Osteoblast (primary cell): ENCODE results near the gene EVI5L. TPM values are rescaled to one million over a fixed set of nuclear protein-coding genes. Genes with fewer than 3 reads are reported as not detected.

ENCODE experiments used
- DNase-seq: peaks from one replicate; pipeline ENCODE4 v3.0.0; 2011; ENCODE audit warnings: low spot score, mixed read lengths; ENCODE audit not compliant: insufficient read length; ENCODE audit errors: missing footprints
- H2AFZ ChIP-seq: 2 replicates; pipeline ENCODE4 v1.6.0; 2011; ENCODE audit warnings: mild to moderate bottlenecking, low read length
- H3K27ac ChIP-seq: 2 replicates; pipeline ENCODE4 v1.5.1; 2011; ENCODE audit warnings: mild to moderate bottlenecking, low read depth, low read length, moderate library complexity
- H3K27me3 ChIP-seq: 2 replicates; pipeline ENCODE4 v1.6.0; 2012; ENCODE audit warnings: mild to moderate bottlenecking, control low read depth, inconsistent platforms, low read length, moderate library complexity; ENCODE audit not compliant: insufficient read depth
- H3K36me3 ChIP-seq: 2 replicates; pipeline ENCODE4 v1.5.1; 2011; ENCODE audit warnings: mild to moderate bottlenecking, low read length, control low read depth, moderate library complexity; ENCODE audit not compliant: insufficient read depth
- H3K4me1 ChIP-seq: 2 replicates; pipeline ENCODE4 v1.5.1; 2011; ENCODE audit warnings: mild to moderate bottlenecking, low read length, control low read depth, moderate library complexity; ENCODE audit not compliant: insufficient read depth
- H3K4me2 ChIP-seq: 2 replicates; pipeline ENCODE4 v1.6.0; 2011; ENCODE audit warnings: mild to moderate bottlenecking, low read length; ENCODE audit not compliant: insufficient read depth
- H3K4me3 ChIP-seq: fragments of 200-600 bp; sonication (generic); 3 replicates; pipeline ENCODE4 v1.5.1; 2012; ENCODE audit warnings: mild to moderate bottlenecking, low read length, inconsistent platforms; ENCODE audit not compliant: insufficient read depth
- H3K79me2 ChIP-seq: 2 replicates; pipeline ENCODE4 v1.6.0; 2012; ENCODE audit warnings: mild to moderate bottlenecking, low read length, control low read depth, inconsistent platforms; ENCODE audit not compliant: insufficient read depth
- H3K9me3 ChIP-seq: 2 replicates; pipeline ENCODE4 v1.5.1; 2011; ENCODE audit warnings: low read depth, low read length, control low read depth
- H4K20me1 ChIP-seq: 2 replicates; pipeline ENCODE4 v1.6.0; 2012; ENCODE audit warnings: mild to moderate bottlenecking, low read length, control low read depth; ENCODE audit not compliant: insufficient read depth
- total RNA-seq: library from RNA; depleted of rRNA; stranded (reverse); fragments of >200 nt; gene quantifications from 2 replicates; pipeline ENCODE4 v1.2.3, GENCODE V29; 2012
- TF ChIP-seq, protein P1 (sequence below): IDR thresholded peaks from 2 replicates; pipeline ENCODE4 v1.5.1; 2011; ENCODE audit warnings: mild to moderate bottlenecking, low read depth, low read length, moderate library complexity; ENCODE audit errors: extremely low read depth

EVI5L gene
- total RNA-seq, 1 donor = 26.1 TPM

DNA sequence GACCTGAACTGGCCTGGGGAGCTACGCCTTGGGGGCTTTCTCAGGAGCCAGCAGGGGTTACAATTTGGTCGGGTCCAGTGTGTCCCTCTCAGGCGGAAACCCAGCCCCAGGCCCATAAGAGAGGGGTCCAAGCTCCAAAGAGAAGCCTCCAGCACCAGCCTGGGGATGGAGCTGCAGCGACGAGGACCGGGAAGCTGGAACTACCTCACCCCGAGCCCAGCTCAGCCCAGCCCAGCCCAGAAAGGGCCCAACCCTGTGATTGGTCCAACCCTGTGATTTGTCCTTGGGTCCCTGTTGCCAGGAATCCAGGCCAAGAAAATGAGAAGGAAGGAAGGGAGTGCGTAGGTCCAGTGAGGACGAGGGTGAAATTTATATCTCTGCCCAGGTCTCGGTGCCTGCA is 42.9 kb upstream of the EVI5L start:
- no peaks in the 10 kb centered on the region for H3K79me2 ChIP-seq
- no peaks in the 10 kb centered on the region for H3K4me1 ChIP-seq
- H3K9me3 ChIP-seq = no peaks in the 10 kb centered on the region
- no peak overlapping the region for H3K4me2 ChIP-seq
- H3K36me3 ChIP-seq = no peaks in the 10 kb centered on the region
- H3K27ac ChIP-seq = no peak overlapping the region
- TF ChIP-seq, protein P1, sequence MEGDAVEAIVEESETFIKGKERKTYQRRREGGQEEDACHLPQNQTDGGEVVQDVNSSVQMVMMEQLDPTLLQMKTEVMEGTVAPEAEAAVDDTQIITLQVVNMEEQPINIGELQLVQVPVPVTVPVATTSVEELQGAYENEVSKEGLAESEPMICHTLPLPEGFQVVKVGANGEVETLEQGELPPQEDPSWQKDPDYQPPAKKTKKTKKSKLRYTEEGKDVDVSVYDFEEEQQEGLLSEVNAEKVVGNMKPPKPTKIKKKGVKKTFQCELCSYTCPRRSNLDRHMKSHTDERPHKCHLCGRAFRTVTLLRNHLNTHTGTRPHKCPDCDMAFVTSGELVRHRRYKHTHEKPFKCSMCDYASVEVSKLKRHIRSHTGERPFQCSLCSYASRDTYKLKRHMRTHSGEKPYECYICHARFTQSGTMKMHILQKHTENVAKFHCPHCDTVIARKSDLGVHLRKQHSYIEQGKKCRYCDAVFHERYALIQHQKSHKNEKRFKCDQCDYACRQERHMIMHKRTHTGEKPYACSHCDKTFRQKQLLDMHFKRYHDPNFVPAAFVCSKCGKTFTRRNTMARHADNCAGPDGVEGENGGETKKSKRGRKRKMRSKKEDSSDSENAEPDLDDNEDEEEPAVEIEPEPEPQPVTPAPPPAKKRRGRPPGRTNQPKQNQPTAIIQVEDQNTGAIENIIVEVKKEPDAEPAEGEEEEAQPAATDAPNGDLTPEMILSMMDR = no peak
- H4K20me1 ChIP-seq = no peaks in the 10 kb centered on the region
- no peak overlapping the region for H3K4me3 ChIP-seq
- no peak for DNase-seq
- peaks cover 27% of the 10 kb centered on the region for H3K27me3 ChIP-seq
- H2AFZ ChIP-seq = no peak overlapping the region

DNA sequence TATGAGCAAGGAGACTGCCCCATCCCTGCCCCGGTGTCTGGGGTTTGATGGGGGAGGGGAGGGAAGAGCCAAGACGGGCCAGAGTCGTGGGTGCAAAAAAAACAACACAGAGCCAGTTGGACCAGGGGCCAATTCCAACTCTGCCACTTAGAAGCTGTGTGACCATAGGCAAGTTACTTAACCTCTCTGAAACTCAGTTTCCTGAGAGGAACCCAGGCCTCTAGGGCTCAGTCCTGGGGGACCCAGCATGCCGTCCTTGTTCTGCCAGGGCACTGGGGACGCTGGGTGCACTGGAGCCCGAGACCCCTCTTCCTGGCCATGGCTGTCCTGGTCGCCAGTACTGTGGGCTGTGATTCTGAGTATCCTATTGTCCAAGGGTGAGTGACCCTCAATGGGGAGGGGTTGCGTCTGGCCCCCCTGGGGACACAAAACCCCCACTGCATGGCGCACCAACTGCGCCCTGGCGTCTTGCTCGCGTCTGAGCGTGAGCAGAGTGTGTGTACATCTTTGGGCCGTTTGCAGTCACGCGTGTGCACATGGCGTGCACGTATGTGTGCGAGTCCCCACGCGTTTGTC is 42.3 kb upstream of the EVI5L start:
- peaks cover 27% of the 10 kb centered on the region for H3K27me3 ChIP-seq
- TF ChIP-seq, protein P1 = no peak

DNA sequence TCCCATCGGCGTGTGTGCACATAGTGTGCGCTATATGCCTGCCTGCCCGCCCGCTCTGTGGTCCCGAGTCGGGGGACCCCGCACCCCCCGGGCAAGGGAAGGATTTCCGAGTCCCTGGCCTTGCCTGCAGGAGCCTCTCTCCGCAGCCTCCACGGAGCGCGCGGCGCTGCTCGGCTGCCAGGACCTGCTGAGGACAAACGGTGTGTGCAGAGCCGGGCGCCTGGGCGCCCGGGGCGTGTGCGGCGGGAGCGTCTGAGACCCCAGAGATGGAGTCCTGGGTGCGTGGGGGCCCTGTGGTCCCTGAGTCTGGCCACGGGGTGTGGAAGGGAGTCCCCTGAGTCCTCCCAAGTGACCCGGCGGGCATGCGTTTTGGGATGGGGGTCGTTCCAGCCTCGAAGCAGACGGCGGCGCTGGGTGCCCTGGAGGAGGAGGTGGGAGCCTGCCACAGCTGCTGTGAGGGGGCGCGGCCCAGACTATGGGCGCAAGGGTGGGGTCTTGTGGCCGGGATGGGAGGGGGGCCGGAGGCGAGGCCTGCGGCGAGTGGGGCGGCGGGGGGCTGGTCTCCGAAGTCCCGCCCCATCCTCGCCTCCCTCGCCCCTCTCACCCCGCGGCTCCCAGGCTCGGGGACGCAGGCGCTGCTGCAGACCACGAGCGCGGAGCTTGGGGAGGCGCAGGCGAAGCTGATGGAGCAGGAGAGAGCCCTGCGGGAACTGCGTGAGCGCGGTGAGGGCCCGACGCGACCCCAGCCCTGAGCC is 41.7 kb upstream of the EVI5L start:
- no peak overlapping the region for H3K4me2 ChIP-seq
- H3K9me3 ChIP-seq = no peaks in the 10 kb centered on the region
- H3K36me3 ChIP-seq = no peaks in the 10 kb centered on the region
- no peak overlapping the region for H3K27ac ChIP-seq
- no peaks in the 10 kb centered on the region for H4K20me1 ChIP-seq
- H3K4me3 ChIP-seq = no peak overlapping the region
- DNase-seq = no peak
- no peak overlapping the region for H2AFZ ChIP-seq
- H3K27me3 ChIP-seq = peaks cover 26% of the 10 kb centered on the region
- no peaks in the 10 kb centered on the region for H3K4me1 ChIP-seq
- H3K79me2 ChIP-seq = no peaks in the 10 kb centered on the region
- TF ChIP-seq, protein P1 = no peak

More for the DNA sequence above, 42.3 kb upstream of the EVI5L start:
- no peak for DNase-seq
- no peak overlapping the region for H3K27ac ChIP-seq
- no peaks in the 10 kb centered on the region for H3K79me2 ChIP-seq
- H3K4me2 ChIP-seq = no peak overlapping the region
- H4K20me1 ChIP-seq = no peaks in the 10 kb centered on the region
- no peaks in the 10 kb centered on the region for H3K4me1 ChIP-seq
- no peaks in the 10 kb centered on the region for H3K36me3 ChIP-seq
- no peak overlapping the region for H3K4me3 ChIP-seq
- no peak overlapping the region for H2AFZ ChIP-seq
- no peaks in the 10 kb centered on the region for H3K9me3 ChIP-seq

DNA sequence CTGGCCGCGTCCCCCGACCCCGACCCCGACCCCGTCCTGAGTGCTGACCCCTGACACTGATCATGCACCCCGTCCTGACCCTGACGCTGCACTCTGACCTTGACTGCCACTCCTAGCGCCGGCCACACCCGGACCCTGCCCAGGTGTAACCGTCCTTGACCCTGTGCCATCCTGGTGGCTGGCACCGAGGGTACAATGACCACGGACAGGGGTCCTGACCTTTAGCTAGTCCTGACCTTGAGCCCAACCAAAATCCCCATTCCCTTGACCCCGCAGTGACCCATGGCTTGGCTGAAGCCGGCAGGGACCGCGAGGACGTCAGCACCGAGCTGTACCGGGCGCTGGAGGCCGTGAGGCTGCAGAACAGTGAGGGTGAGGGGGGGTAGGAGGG is 41.1 kb upstream of the EVI5L start:
- TF ChIP-seq, protein P1 = no peak
- Histone ChIP-seq H3K79me2 (no peaks in the 10 kb centered on the region), H3K9me3 (no peaks in the 10 kb centered on the region), H3K27me3 (peaks cover 23% of the 10 kb centered on the region), H3K27ac (no peak overlapping the region), H3K4me3 (no peak overlapping the region), H3K36me3 (no peaks in the 10 kb centered on the region), H3K4me2 (no peak overlapping the region), H4K20me1 (no peaks in the 10 kb centered on the region), H2AFZ (no peak overlapping the region), H3K4me1 (no peaks in the 10 kb centered on the region)
- no peak for DNase-seq
